HG02981 (cell line): ENCODE measurements around the gene CCDC85C.

Source experiments
- ATAC-seq: cut with Tn5 transposase; IDR thresholded peaks from one replicate; pipeline ENCODE4 v1.9.1; 2021; ENCODE audit warnings: mild to moderate bottlenecking, moderate library complexity; ENCODE audit not compliant: unreplicated experiment

CCDC85C gene

GRCh38 chr14:99590746-99591555 is 13.1 kb downstream of the CCDC85C start:
- no peak for ATAC-seq

GRCh38 chr14:99589651-99590530 is 14.1 kb downstream of the CCDC85C start:
- no peak for ATAC-seq

GRCh38 chr14:99589031-99589441 is 15.0 kb downstream of the CCDC85C start:
- no peak for ATAC-seq

GRCh38 chr14:99587460-99588278 is 16.3 kb downstream of the CCDC85C start:
- ATAC-seq, result no peak

GRCh38 chr14:99586761-99587459 is 17.1 kb downstream of the CCDC85C start:
- ATAC-seq, result no peak

GRCh38 chr14:99586054-99586760 is 17.8 kb downstream of the CCDC85C start:
- no peak for ATAC-seq

GRCh38 chr14:99584823-99585222 is 19.2 kb downstream of the CCDC85C start:
- no peak for ATAC-seq

- ATAC-seq, result no peak
Measured at GRCh38 chr14:99581938-99582337, 22.1 kb downstream of the CCDC85C start.

GRCh38 chr14:99581374-99581773 is 22.6 kb downstream of the CCDC85C start:
- no peak for ATAC-seq

- no peak for ATAC-seq
Measured at GRCh38 chr14:99579903-99580571, 24.0 kb downstream of the CCDC85C start.

- no peak for ATAC-seq
Measured at GRCh38 chr14:99579120-99579836, 24.7 kb downstream of the CCDC85C start.

- no peak for ATAC-seq
Measured at GRCh38 chr14:99578541-99579101, 25.4 kb downstream of the CCDC85C start.

GRCh38 chr14:99576761-99577705 is 27.0 kb downstream of the CCDC85C start:
- ATAC-seq, result no peak

- no peak for ATAC-seq
Measured at GRCh38 chr14:99576304-99576703, 27.7 kb downstream of the CCDC85C start.

GRCh38 chr14:99575043-99576023 is 28.7 kb downstream of the CCDC85C start:
- no peak for ATAC-seq
